EH (cell line): ENCODE data around the gene RBM45.
"Not testable (repeated sequence)": the region's sequence is repeated elsewhere in the genome, so short reads cannot be mapped to it uniquely, and the experiment has no call there.

Source experiments
- DNase-seq: peaks from one replicate; pipeline ENCODE4 v3.0.0-alpha.2; 2015; ENCODE audit warnings: low read depth

Gene RBM45, protein sequence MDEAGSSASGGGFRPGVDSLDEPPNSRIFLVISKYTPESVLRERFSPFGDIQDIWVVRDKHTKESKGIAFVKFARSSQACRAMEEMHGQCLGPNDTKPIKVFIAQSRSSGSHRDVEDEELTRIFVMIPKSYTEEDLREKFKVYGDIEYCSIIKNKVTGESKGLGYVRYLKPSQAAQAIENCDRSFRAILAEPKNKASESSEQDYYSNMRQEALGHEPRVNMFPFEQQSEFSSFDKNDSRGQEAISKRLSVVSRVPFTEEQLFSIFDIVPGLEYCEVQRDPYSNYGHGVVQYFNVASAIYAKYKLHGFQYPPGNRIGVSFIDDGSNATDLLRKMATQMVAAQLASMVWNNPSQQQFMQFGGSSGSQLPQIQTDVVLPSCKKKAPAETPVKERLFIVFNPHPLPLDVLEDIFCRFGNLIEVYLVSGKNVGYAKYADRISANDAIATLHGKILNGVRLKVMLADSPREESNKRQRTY

DNA sequence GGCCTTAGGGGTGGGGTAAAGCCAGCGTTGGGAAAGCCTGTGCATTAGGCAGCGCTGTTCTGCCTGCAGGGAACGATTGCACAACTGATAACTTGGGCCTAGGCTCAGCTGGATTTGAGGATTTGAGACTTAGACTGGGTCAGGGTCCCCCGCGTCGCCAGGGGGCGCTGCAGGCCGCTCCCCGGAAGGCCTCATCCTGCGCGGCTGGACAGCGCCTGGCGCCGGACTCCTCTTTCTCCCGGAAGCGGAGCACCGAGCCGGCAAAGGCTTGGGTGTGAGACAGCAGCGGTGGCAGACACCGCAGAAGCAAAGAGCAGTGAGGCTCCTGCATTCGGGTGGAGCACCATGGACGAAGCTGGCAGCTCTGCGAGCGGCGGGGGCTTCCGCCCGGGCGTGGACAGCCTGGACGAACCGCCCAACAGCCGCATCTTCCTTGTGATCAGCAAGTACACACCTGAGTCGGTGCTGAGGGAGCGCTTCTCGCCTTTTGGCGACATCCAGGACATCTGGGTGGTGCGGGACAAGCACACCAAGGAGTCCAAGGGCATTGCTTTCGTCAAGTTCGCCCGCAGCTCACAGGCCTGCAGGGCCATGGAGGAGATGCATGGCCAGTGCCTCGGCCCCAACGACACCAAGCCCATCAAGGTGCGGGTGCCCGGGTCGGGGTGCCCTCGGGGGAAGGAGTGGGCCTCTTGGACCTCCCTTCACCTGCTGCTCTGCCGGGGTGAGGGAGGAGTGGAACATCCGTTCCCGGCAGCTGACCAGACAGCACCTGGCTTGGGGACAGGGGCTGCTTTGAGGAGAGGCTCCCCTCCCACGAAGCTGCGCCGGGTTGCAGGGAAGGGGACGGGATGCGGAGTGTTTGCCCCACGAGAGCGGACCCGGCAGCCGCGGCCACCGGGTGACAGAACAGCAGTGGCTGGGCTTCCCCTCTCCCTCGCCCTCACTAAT lies at the start of gene RBM45:
Gene RBM45 (plus strand): TSS at position 236 of the 951 bp plus-strand sequence. CDS start 110 bp downstream, at position 346.
- DNase-seq = peak; percentile 91

DNA sequence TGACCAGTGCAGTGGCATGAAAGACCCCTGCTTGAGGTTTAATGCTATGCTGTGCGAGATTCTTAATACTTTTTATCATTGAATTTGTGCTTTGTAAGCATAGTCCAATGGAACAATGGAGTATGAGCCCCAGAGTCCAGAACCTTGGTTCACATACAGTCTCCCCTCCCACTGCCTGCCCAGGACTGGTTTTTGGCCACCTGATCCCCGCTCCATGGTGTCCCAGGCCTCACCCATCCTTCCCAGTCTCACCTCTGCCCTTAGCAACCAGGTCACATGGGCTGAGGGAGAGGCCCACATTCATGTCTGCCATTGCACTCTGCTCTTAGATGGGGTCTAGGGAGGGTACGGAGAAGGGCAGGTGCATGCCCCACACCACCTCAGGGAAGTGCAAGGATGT lies 45.9 kb upstream of the RBM45 start:
- DNase-seq = no peak

DNA sequence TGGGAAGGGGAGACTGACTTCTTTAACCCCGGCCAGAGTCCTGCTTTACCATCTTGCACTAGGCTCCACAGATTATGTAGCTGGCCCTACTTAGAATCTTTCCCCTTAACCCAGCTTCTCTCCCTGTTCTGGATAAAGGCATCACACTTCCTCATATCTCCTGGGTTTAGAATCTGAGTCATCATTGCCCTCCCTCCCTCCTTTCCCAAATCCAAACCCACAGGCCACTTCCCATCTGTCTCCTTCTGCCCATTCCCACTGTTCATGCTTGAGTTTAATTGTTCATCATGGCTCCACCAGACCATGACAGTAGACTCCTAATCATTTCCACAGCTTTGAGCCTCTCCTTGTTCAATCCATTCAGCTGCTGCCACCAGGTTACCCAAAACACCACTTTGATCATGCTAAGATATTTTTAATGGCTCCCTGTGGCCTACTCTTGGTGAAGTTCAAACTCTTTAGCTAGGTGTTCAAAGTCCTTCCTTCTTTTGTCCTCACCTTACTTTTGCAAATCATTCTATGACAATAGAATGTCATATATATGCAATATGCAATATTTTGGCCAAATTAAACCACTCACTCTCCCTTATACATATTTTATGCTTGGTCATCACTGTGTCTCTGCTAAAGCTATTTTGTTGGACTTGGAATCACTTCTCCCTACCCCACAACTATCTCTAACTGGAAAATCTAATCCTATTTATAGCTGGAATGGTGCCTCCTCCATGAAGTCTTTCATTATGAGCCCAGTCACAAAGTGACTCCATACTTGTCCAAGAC lies 45.2 kb upstream of the RBM45 start:
- DNase-seq = peak; percentile 59

DNA sequence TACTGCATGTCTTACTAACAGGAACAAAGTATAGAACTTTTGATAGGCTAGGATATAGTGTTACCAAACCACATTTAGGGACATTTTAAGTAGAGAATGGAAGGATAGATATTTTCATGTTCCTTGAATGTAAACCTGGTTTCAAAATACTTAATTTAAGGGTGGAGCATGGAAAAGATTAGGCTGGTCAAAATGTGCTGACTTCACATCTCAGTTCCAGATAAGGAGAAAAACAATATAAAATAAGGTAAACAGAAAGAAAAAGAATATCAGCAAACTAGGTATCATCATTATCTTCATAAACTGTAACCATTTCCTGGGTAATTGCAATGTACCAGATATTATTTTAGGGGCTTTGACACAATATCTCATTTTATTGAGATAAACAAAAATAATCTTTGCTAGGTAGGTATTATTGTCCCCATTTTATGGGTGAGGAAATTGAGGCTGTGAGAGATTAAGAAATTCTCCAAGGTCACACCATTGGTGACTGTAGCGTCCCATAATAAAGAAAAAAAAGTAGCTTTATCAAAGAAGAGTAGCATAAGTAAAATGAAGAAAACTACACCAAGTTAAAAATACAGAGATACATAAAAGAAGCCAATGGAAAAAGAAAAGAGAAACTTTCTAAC lies 43.3 kb upstream of the RBM45 start:
- DNase-seq = no peak

DNA sequence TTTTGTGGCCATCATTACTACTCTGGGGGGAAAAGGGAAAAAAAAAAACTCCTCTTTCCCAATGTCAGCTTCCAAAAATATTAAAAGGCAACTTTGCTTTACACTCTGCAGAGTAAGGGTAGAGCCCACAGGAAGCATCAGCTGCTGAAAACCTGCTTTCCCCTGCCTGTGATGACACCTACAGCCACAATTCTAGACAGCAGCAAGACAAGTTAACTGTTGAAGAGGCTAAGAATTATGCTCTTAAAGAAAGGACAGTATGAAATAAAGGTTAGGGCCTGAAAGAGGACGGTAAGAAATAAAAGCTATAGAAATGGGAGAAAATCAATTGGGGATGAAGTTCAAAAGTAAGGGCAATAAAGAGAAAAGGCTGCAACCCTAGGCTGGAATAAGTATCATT lies 42.7 kb upstream of the RBM45 start:
- DNase-seq = peak; percentile 9

DNA sequence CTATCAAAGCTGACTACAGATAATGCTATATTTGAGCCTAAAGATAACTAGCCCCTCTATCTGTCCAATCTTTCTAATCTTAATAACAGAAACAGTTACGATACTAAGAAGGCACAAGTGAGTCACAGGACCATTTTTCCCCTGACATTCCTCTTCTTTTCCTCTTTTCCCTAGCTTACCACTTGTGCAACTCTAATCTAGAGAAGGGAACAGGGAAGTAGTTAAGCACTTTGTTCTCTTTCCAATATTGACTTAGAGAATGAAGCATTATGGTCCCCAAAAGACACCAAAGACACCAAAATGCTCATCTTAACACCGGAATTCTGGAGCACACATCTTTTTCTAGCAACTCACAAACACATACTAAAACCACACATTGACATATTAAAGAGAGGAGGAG lies 41.4 kb upstream of the RBM45 start:
- peak; percentile 42 for DNase-seq

DNA sequence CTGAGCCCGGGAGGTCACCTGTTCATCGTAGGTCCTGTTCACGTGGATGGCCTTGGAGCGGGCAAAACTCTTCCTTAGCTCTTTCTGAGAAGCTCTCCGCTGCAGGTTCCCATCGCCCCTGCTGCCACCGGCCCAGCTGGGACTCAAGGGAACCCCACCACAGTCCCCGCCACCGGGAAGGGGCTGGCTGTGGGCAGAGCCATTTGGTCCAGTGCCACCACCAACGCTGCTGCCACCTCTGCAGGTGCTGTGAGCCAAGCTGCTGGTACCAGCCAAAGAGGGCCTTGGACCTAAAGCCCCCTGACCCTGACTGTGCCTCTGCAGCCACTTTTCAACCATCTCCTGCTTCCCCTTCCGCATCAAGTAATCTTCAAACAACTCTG lies 40.2 kb upstream of the RBM45 start:
- DNase-seq = no peak

DNA sequence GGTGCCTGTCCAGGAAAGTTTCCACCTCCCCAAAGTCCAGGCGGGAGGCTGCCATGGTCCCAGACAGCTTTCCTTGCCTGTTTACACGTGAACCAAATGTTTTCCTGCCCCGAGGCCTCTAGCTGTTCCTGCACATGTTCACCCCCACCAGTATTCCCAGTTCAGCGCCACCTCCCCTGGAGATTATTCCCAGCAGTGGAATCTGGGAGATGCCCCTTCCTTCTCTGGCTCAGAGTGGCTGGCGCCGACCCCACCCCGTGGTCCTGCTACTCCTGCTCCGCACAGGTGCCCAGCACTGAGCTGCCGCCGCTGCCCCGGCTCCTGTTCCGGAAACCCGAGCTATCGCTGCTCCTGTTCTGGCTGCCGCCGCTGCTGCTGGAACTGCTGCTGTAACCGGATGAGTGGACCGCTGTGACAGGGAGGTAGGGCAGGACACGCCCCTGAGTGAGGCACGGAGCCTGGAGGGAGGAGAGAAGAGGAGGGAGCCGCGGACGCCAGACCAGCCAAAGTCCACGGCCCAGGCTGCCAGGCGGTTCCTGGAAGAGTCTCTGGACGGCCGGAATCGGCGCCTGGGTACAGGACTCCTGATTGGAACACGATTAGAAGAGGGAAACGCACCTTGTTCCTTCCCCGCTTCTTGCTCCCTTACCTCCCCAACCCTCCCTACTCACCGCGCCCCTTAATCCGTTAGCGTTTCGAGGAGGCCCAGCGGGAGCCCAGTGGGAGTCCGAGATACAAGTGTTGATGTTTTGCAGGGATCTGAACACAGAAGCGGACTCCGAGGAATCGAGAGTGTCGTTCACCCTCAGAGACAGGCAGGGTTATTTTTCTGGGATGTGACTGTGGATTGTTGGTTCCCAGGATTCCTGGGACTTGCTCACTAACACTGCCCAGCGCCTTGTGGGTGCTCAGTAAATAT lies 39.6 kb upstream of the RBM45 start, which contains the start of gene PDE11A:
Gene PDE11A (minus strand): TSS at position 395 of the 919 bp plus-strand sequence. CDS start 340 bp downstream, at position 55.
- peak; percentile 91 for DNase-seq

DNA sequence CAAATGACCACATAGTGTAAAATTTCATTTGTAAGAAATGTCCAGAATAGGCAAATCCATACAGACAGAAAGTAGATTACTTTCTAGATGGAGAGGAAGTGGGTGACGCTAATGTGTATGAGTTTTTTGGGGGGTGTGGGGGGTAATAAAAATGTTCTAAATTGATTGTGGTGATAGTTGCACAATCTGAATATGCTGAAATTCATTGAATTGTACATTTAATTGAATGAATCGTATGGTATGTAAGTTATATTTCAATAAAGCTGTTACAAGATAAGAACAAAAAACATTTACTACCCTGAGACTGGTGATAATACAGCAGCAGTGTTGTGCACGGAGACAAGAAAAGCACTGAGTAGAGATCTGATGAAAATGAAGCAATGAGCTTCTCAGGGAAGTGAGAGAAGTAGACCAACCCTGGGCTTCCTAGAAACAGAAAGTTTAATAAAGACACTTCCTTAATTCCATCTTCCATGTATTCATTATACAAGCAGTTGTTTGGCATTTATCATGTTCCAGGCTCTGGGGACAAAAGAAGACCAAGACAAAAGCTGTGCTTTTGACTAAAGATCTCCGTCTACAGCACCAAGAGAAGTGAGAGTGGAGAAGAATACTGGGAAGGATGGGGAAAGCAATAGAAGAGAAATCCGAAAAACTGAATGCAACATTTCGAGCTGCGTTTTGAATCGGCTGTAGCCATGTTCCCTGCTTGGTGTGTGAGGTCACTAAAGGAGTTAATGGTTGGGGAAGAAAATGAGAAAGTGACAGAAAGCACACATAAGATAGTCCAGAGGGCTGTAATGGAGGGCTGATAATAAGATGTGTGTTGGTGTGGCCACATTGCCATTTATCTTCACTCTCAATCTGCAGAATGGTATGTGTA lies 37.9 kb upstream of the RBM45 start:
- DNase-seq = peak; percentile 53

DNA sequence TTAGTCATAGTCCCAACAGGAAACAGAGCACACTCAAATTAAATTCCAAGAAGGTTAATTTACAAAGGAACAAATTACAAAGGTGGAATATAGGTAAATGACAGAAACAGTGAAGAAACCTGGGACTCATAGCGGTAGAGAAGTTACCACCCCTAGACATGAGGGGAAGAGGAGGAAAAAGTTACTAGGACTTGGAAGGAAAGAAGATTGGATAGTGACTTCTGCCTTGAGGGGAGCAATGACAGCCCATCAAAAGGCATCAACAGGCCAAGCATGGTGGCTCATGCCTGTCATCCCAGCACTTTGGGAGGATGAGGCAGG lies 37.3 kb upstream of the RBM45 start:
- no peak for DNase-seq

DNA sequence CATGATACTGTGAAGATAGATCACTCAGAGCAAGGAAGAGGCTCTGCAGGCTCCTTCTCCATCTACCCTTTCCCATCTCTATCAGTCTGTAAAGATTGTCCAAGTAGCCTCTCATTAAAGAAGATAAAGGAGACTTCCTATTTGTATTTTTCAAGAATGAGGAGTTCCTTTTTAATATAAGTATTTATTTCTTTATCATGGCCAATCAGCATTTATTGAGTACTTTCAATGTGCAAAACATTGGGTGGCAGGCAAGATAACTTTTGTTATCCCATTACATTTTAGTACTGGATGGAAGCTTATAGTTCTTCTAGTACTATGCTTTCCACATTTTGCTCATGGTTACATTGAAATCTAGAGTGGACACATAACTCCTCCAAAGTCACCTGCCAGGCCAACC lies 36.1 kb upstream of the RBM45 start:
- no peak for DNase-seq

DNA sequence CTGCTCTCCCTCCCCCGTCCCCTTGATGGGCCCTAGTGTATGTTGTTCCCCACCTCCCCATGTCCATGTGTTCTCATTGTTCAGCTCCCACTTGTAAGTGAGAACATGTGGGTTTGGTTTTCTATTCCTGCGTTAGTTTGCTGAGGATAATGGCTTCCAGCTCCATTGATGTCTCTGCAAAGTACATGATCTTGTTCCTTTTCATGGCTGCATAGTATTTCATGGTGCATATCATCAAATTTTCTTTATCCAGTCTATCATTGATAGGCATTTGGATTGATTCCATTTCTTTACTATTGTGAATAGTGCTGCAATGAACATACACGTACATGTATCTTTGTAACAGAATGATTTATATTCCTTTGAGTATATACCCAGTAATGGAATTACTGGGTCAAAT lies 33.0 kb upstream of the RBM45 start:
- not testable (repeated sequence) for DNase-seq

DNA sequence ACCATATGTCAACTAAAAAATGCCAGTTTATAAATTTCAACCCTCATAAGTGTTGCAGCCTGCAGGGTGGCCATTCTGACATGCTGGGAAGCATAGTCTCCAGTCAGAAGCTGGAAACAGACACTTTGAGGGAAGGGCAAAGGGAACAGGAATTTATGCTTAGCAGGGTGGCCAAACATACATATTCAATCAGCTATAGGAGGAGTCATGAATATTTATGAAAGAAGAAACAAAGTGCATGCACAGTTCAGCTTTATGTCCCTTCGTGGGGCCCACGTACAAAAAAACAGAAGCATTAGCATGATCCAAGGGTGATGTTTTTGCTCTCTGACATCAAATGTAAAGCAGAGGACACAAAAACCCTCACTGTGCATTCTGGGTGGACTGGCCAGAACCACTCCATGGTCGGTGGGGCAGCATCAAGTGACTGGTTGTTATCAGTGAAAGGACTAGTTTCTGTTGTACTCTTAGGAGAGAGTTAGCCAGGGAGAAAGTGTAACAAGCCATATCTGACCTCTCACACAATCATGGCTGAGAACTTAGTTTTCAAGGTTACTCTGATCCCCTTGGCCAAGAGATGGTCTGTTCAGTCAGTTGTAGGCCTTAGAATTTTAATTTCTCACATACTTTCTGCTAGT lies 29.7 kb upstream of the RBM45 start:
- DNase-seq = no peak

DNA sequence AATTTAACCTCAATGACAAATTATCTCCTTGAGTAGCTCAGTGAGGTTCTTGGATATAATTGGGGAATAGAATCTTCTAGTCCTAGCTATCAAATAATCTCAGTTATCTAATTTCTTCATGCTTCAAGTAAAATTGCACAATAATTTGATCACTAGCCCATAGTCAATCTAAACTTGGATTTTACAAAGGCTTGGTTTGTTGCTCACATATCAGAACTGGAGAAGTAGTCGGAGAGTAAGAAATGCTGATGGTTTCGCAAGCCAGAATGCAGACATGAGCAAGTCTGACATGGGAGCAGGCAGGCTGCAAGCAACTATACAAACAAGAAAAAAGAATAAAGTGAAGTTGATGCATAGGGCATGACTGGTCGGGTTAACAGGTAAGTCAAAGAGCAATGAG lies 28.0 kb upstream of the RBM45 start:
- no peak for DNase-seq

DNA sequence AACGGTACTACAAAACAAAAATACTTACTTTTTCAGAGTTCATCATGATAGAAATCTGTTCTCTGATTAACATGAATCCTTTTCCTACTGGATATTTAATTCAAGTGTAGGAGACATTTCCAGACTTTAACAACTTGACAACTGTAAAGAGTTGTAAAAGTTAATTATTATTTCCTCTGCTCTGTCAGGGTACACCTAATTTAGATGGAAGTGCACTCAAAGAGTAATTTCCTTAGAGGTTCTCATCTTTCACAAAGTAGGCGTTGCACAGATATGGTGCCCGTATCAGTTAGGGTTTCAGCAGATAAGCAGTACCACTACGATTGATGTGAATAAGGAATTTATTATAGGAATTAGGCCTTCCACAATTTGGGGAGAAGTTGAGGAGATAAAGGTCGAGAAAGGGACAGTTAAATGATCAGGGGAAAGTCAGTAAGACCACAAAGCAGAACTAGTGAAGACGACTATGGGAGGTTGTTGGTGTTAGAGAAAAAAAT lies 23.4 kb upstream of the RBM45 start:
- no peak for DNase-seq

DNA sequence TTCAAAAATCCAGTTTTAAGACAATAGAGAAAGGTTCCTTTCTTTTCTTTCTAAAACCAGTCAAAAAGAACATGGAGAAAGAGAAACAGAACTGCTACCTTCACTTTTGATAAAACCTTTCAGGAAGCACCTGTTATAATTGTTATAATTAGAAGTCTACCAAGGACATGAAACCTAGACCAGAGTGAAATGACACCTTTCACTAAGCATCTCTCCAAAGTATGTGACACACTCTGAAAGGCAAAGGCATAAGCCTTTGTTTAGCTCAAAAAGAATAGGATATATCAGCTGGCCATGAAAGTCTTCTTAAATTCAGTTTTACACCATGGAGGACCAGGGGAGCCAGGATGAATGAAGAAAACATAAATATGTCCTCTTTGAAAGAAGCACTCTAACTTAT lies 18.8 kb upstream of the RBM45 start:
- no peak for DNase-seq

DNA sequence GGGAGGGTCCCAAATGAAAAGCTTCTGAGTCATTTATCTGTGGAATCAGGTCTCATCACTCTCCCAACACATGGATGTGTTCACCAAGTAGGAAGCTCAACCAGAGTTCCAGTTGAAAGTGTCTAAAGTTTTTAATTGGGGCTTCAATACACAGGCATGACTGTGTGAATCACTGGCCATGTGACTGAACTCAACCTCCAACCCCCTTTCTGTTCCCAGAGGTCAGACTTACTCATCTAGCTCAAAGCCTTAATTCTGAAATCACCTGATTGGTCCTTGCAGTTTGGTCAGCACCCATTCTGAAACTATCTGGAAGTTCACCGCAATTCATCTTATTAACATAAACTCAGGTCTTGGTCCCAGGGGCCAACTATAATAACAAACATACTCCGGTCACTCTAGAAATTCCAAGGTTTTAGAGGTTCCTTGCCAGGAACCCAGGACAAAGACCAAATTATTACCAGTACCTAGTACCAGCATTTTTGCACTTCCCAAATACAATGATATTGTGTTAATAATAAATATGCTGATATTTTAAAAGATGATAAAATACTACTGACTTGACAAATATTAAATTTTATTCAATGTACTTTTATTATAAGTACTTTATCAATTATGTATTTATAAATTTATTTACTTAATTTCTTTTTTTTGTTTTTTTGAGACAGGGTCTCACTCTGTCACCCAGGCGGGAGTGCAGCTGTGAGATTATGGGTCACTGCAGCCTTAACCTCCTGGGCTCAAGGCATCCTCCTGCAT lies 10.7 kb upstream of the RBM45 start:
- DNase-seq = peak; percentile 9

DNA sequence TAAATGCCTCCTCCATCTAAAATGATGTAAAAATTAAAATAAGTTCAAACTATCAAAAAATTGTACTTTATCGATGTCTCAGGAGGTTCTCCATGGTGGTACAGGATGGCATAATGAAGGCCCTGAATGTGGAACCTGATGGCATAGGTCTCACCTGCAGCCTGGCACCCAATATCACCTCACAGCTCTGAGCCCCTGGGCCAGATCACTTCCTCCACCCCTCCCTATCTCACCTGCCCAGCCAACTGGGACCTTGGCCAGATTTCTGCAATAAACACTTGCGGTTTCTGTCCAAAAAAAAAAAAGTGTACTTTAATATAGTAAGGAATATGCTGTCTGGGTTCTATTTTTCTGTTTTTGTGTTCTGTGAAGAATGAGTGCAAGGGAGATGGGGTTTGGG lies 6.7 kb upstream of the RBM45 start:
- no peak for DNase-seq
